HepG2 (cell line): Measurements from ENCODE around the gene DIPK1B. TPM values are rescaled to one million over a fixed set of nuclear protein-coding genes. Genes with fewer than 3 reads are reported as not detected.
A peak's percentile ranks its signal among the peaks of the same experiment; 100 is the strongest.

Source experiments
- ATAC-seq: fragments of 200-7000 bp; cut with Tn5 transposase; 3 replicates; pipeline ENCODE4 v1.9.1; 2020; ENCODE audit warnings: mild to moderate bottlenecking, moderate library complexity
- BruUV-seq: library from RNA; stranded (reverse); fragments of 400-500 nt; replicated peaks from 2 replicates; lab custom pipeline; 2021; lab: Mats Ljungman, UMichigan
- CTCF ChIA-PET: fragments of 300-600 bp; formaldehyde crosslinking; extraction: SDS; loops from one replicate; lab custom pipeline; 2021; ENCODE audit warnings: low total read pairs, inconsistent platforms, low intra/inter-chr PET ratio; lab: Yijun Ruan, JAX
- POLR2A ChIA-PET: fragments of 350-600 bp; sonication (Branson Sonifier 250); formaldehyde crosslinking; loops from one replicate; lab custom pipeline; 2020; ENCODE audit warnings: antibody characterized with exemption, inconsistent platforms; lab: Yijun Ruan, JAX
- DNase-seq: peaks from one replicate; pipeline ENCODE4 v3.0.0-alpha.2; 2015; ENCODE audit warnings: low spot score
- FAIRE-seq: peaks from 3 replicates; lab custom pipeline; 2011; peaks lifted over from hg19 to GRCh38; lab: Jason Lieb, UNC
- H2AFZ ChIP-seq: one replicate; pipeline ENCODE4 v1.6.1; 2011; ENCODE audit warnings: low read length, inconsistent platforms
- H3K27ac ChIP-seq: fragments of 300-600 bp; 3 replicates; pipeline ENCODE4 v1.8.0; 2011; ENCODE audit warnings: mixed run types, mild to moderate bottlenecking, mixed read lengths, low read length, inconsistent platforms; ENCODE audit not compliant: insufficient read depth; ENCODE audit errors: extremely low read length
- H3K27me3 ChIP-seq, 2 experiments: fragments of 200-600 bp in 1 of 2; 2 replicates in 1 of 2; 3 replicates in 1 of 2; pipeline versions ENCODE4 v1.6.0 to v1.8.0; 2011; ENCODE audit warnings: low read length in 2 of 2, mild to moderate bottlenecking in 2 of 2, moderate library complexity in 2 of 2, inconsistent platforms in 1 of 2; ENCODE audit not compliant: insufficient read depth in 2 of 2, control insufficient read depth in 1 of 2
- H3K36me3 ChIP-seq, 2 experiments: fragments of 200-600 bp in 1 of 2; replicated peaks in 1 of 2; 2 replicates in 1 of 2; 3 replicates in 1 of 2; pipeline versions ENCODE4 v1.5.1 to v1.8.0; 2011; ENCODE audit warnings: low read length in 2 of 2, inconsistent platforms in 1 of 2; ENCODE audit not compliant: insufficient read depth in 2 of 2, control insufficient read depth in 1 of 2
- H3K4me1 ChIP-seq: 2 replicates; pipeline ENCODE4 v1.5.1; 2012; ENCODE audit warnings: low read length, inconsistent platforms; ENCODE audit not compliant: insufficient read depth
- H3K4me2 ChIP-seq: 2 replicates; pipeline ENCODE4 v1.6.0; 2011; ENCODE audit warnings: low read depth, low read length, inconsistent platforms
- H3K4me3 ChIP-seq, 3 experiments: fragments of 200-600 bp in 1 of 3; sonication (generic), shearing (Covaris generic) in 1 of 3; replicated peaks in 1 of 3; 2 replicates each; pipeline ENCODE4 v1.5.1; 2011 to 2016; ENCODE audit warnings: low read length in 3 of 3, inconsistent platforms in 2 of 3, low read depth in 2 of 3, mild to moderate bottlenecking in 2 of 3, control low read depth in 1 of 3, mixed read lengths in 1 of 3; ENCODE audit not compliant: insufficient read depth in 1 of 3
- H3K79me2 ChIP-seq: one replicate; pipeline ENCODE4 v1.6.1; 2011; ENCODE audit warnings: low read length, inconsistent platforms; ENCODE audit not compliant: insufficient read depth
- H3K9ac ChIP-seq: 2 replicates; pipeline ENCODE4 v1.6.0; 2011; ENCODE audit warnings: mild to moderate bottlenecking, low read depth, low read length, inconsistent platforms; ENCODE audit not compliant: insufficient read depth
- H3K9me3 ChIP-seq: 2 replicates; pipeline ENCODE4 v1.5.1; 2012; ENCODE audit warnings: mild to moderate bottlenecking, low read length
- H4K20me1 ChIP-seq: 2 replicates; pipeline ENCODE4 v1.6.0; 2011; ENCODE audit warnings: inconsistent platforms, mild to moderate bottlenecking, low read length, moderate library complexity; ENCODE audit not compliant: insufficient read depth
- ETV5 ChIP-seq: IDR thresholded peaks from 2 replicates; pipeline ENCODE4 v1.6.1; 2018; ENCODE audit warnings: missing biosample characterization, missing genetic modification reagents, inconsistent platforms, borderline replicate concordance
- KDM5B ChIP-seq: sonication (generic); formaldehyde crosslinking; IDR thresholded peaks from 2 replicates; pipeline ENCODE4 v1.4.0; 2020; ENCODE audit warnings: missing genetic modification reagents, mild to moderate bottlenecking, borderline replicate concordance
- MEF2D ChIP-seq: sonication (generic); formaldehyde crosslinking; IDR thresholded peaks from 2 replicates; pipeline ENCODE4 v1.5.1; 2020; ENCODE audit warnings: mild to moderate bottlenecking, missing genetic modification reagents
- PHF8 ChIP-seq: sonication (generic); formaldehyde crosslinking; IDR thresholded peaks from 2 replicates; pipeline ENCODE4 v1.5.0; 2020; ENCODE audit warnings: missing genetic modification reagents
- XRCC5 ChIP-seq: fragments of 200-400 bp; formaldehyde crosslinking; optimal IDR thresholded peaks from 2 replicates; pipeline ENCODE3; 2017; ENCODE audit warnings: mild to moderate bottlenecking, low read length
- ZBTB7A ChIP-seq: sonication (generic); formaldehyde crosslinking; IDR thresholded peaks from 2 replicates; pipeline ENCODE4 v1.8.0; 2022; ENCODE audit warnings: mild to moderate bottlenecking, missing genetic modification reagents
- ZFY ChIP-seq: sonication (generic); formaldehyde crosslinking; IDR thresholded peaks from 2 replicates; pipeline ENCODE4 v1.4.0; 2020; ENCODE audit warnings: missing genetic modification reagents
- ZNF547 ChIP-seq: sonication (generic); formaldehyde crosslinking; IDR thresholded peaks from 2 replicates; pipeline ENCODE4 v1.5.1; 2020; ENCODE audit warnings: mild to moderate bottlenecking, missing genetic modification reagents
- ZNF687 ChIP-seq: sonication (generic); formaldehyde crosslinking; IDR thresholded peaks from 2 replicates; pipeline ENCODE4 v1.5.1; 2020; ENCODE audit warnings: mild to moderate bottlenecking, missing genetic modification reagents, moderate library complexity
- WGBS: methylation state at CpG from one replicate; pipeline ENCODE4 v1.1.6; 2017; ENCODE audit warnings: low lambda C conversion rate; 5-methylcytosine and 5-hydroxymethylcytosine counted together
- in situ Hi-C: cut with HindIII; loops from 2 replicates; pipeline ENCODE4 v1.10.0; 2017; ENCODE audit warnings: low pct_unique_long_range_greater_than_20kb; ENCODE audit not compliant: extremely low pct_ligation_motif_present
- intact Hi-C: fragments of 100-400 bp; cut with micrococcal nuclease; formaldehyde crosslinking; loops from one replicate; pipeline ENCODE4 v1.10.0; 2022; ENCODE audit not compliant: unreplicated experiment
- polyA plus RNA-seq, 8 experiments: library from polyadenylated mRNA; depleted of rRNA in 3 of 8; stranded (reverse) in 7 of 8; unstranded in 1 of 8; fragments of >200 nt; fragmentation: Illumina TruSeq in 4 of 8; extraction: Trizol in 4 of 8; gene quantifications; 2 replicates each; pipeline versions ENCODE4 v1.2.1 to v1.2.3, GENCODE V29; 2011 to 2016; ENCODE audit warnings: low read depth in 4 of 8, missing spikeins in 1 of 8, mixed read lengths in 1 of 8; ENCODE audit not compliant: insufficient read depth in 1 of 8
- total RNA-seq, 5 experiments: library from RNA; depleted of rRNA; stranded (reverse); fragments of >200 nt; fragmentation: Illumina TruSeq; extraction: Trizol; gene quantifications; 2 replicates each; pipeline ENCODE4 v1.2.3, GENCODE V29; 2016; ENCODE audit warnings: low read depth in 1 of 5
- TF ChIP-seq, protein P1 (sequence below): IDR thresholded peaks from 2 replicates; pipeline ENCODE4 v1.6.1; 2016; ENCODE audit warnings: missing genetic modification reagents, missing compliant biosample characterization
- TF ChIP-seq, protein P2 (sequence below): sonication (generic); formaldehyde crosslinking; IDR thresholded peaks from 2 replicates; pipeline ENCODE4 v1.5.0; 2020; ENCODE audit warnings: missing genetic modification reagents, mild to moderate bottlenecking, borderline replicate concordance
- TF ChIP-seq, protein P3 (sequence below): sonication (generic); formaldehyde crosslinking; IDR thresholded peaks from 2 replicates; pipeline ENCODE4 v1.5.1; 2020; ENCODE audit warnings: mild to moderate bottlenecking, missing genetic modification reagents, moderate library complexity

DIPK1B gene
- total and polyA plus RNA-seq, 2 of the 13 experiments (the other 11 are each of a cell fraction or from before 2014, with no cell fraction given) = 0.18 to 3.9 TPM

GRCh38 chr9:136764301-136764891 lies 52.0 kb downstream of the DIPK1B start, which contains the start of gene LCN15:
LCN15 (minus strand) TSS chr9:136764518; CDS start chr9:136764488, 30 bp downstream.
- POLR2A ChIA-PET = no interaction called here
- Histone ChIP-seq H3K36me3 (no peaks in the 10 kb centered on the region), H3K27ac (peak within 1 kb of the TSS; percentile 31), H3K4me3 (peak within 1 kb of the TSS; percentile 6 to 50 (median 31); a peak in 4 of 6 replicates), H3K79me2 (no peaks in the 10 kb centered on the region), H4K20me1 (no peaks in the 10 kb centered on the region), H3K27me3 (0 out of 5 replicates have a peak, but pooled peaks cover 0 to 7% of the 10 kb centered on the region in 2 experiments), H3K4me2 (peak within 1 kb of the TSS; percentile 67), H3K9ac (peak within 1 kb of the TSS; percentile 52), H3K4me1 (peaks cover 73% of the 10 kb centered on the region), H2AFZ (no peak within 1 kb of the TSS), H3K9me3 (no peaks in the 10 kb centered on the region)
- CTCF ChIA-PET = no interaction called here
- DNase-seq (no peak), FAIRE-seq (no peak), ATAC-seq (no peak)
- BruUV-seq = no TSS peak
- intact Hi-C loops = no loop called here
- WGBS = 0% methylated on average over 1 of the region's 14 CpGs
- in situ Hi-C loops = no loop called here
- TF ChIP-seq ETV5 (CRISPR knock-in tag) = peak; percentile 51; the same call in 1 of the 2 replicates
- no peak for TF ChIP-seq XRCC5
- 0 out of 2 replicates have a peak, but pooled peaks have one; percentile 9 for TF ChIP-seq ZBTB7A (CRISPR knock-in tag)
- TF ChIP-seq, protein P1, sequence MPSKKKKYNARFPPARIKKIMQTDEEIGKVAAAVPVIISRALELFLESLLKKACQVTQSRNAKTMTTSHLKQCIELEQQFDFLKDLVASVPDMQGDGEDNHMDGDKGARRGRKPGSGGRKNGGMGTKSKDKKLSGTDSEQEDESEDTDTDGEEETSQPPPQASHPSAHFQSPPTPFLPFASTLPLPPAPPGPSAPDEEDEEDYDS (CRISPR knock-in tag) = peak; percentile 15; the same call in 1 of the 2 replicates
- TF ChIP-seq PHF8 (CRISPR knock-in tag) = 0 out of 2 replicates have a peak, but pooled peaks have one; percentile 13
- TF ChIP-seq, protein P2, sequence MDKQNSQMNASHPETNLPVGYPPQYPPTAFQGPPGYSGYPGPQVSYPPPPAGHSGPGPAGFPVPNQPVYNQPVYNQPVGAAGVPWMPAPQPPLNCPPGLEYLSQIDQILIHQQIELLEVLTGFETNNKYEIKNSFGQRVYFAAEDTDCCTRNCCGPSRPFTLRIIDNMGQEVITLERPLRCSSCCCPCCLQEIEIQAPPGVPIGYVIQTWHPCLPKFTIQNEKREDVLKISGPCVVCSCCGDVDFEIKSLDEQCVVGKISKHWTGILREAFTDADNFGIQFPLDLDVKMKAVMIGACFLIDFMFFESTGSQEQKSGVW (CRISPR knock-in tag) = no peak
- 0 out of 2 replicates have a peak, but pooled peaks have one; percentile 35 for TF ChIP-seq MEF2D (CRISPR knock-in tag)
- TF ChIP-seq KDM5B (CRISPR knock-in tag) = peak; percentile 49; the same call in 1 of the 2 replicates
- TF ChIP-seq ZFY (CRISPR knock-in tag) = peak; percentile 29; the same call in 1 of the 2 replicates
- TF ChIP-seq, protein P3, sequence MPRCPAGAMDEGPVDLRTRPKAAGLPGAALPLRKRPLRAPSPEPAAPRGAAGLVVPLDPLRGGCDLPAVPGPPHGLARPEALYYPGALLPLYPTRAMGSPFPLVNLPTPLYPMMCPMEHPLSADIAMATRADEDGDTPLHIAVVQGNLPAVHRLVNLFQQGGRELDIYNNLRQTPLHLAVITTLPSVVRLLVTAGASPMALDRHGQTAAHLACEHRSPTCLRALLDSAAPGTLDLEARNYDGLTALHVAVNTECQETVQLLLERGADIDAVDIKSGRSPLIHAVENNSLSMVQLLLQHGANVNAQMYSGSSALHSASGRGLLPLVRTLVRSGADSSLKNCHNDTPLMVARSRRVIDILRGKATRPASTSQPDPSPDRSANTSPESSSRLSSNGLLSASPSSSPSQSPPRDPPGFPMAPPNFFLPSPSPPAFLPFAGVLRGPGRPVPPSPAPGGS (CRISPR knock-in tag) = peak; percentile 15; the same call in 1 of the 2 replicates
- TF ChIP-seq ZNF547 (CRISPR knock-in tag) = 0 out of 2 replicates have a peak, but pooled peaks have one; percentile 27
- TF ChIP-seq ZNF687 = peak; percentile 25; the same call in 1 of the 2 replicates
